Measurements from ENCODE around the gene MECP2.

- no peak for TF ChIP-seq CTCF (IDR thresholded peaks at IDR 0.05)
- no peak for TF ChIP-seq POLR2A (IDR thresholded peaks at IDR 0.05)
- TF ChIP-seq POLR2AphosphoS5 (IDR thresholded peaks at IDR 0.05) = no peak
Measured at GRCh38 chrX:154083126-154083517, 14.4 kb downstream of the MECP2 start.

Data from breast epithelium (tissue), 3 donors.